Sigmoid colon (tissue), 7 donors: ENCODE data around the gene RSBN1L. TPM values are rescaled to one million over a fixed set of nuclear protein-coding genes. Genes with fewer than 3 reads are reported as not detected.
"Not testable (repeated sequence)": the region's sequence is repeated elsewhere in the genome, so short reads cannot be mapped to it uniquely, and the experiment has no call there.

Source experiments
- DNase-seq: peaks from one replicate; pipeline ENCODE4 v3.0.0-alpha.2; 2019
- H3K27ac ChIP-seq, 4 donors: fragments of 200-600 bp; sonication (generic); one replicate each; pipeline ENCODE4 v1.5.1; 2016 to 2019; ENCODE audit warnings: mild to moderate bottlenecking in 1 of 4
- H3K27me3 ChIP-seq, 3 donors: fragments of 200-600 bp; sonication (generic); one replicate each; pipeline ENCODE4 v1.5.1; 2019; ENCODE audit warnings: mild to moderate bottlenecking in 1 of 3
- H3K36me3 ChIP-seq, 4 donors: fragments of 200-600 bp; sonication (generic); one replicate each; pipeline ENCODE4 v1.5.1; 2016 to 2019
- H3K4me1 ChIP-seq, 4 donors: fragments of 200-600 bp; sonication (generic); one replicate each; pipeline ENCODE4 v1.5.1; 2017 to 2019
- H3K4me3 ChIP-seq, 4 donors: fragments of 200-600 bp; sonication (generic); one replicate each; pipeline ENCODE4 v1.5.1; 2017 to 2019; ENCODE audit warnings: mild to moderate bottlenecking in 2 of 4, moderate library complexity in 1 of 4
- H3K9me3 ChIP-seq, 4 donors: fragments of 200-600 bp in 3 of 4; sonication (generic) in 3 of 4; one replicate each; pipeline versions ENCODE4 v1.5.1 to v1.6.1; 2013 to 2019
- CTCF ChIP-seq, 4 experiments: fragments of 450-650 bp in 3 of 4; fragments of 200-600 bp in 1 of 4; IDR thresholded peaks; one replicate each; pipeline ENCODE4 v1.5.1; 2016 to 2019; ENCODE audit warnings: antibody characterized with exemption in 4 of 4, mild to moderate bottlenecking in 3 of 4, moderate library complexity in 2 of 4
- EP300 ChIP-seq, 4 donors: sonication (generic); formaldehyde crosslinking; IDR thresholded peaks; one replicate each; pipeline ENCODE4 v1.6.1; 2017; ENCODE audit warnings: antibody characterized with exemption in 4 of 4
- POLR2A ChIP-seq, 2 donors: fragments of 450-650 bp; IDR thresholded peaks; one replicate each; pipeline ENCODE4 v1.6.1; 2016; ENCODE audit warnings: antibody characterized with exemption in 2 of 2, mild to moderate bottlenecking in 2 of 2, moderate library complexity in 2 of 2
- POLR2AphosphoS5 ChIP-seq, 4 donors: sonication (generic); formaldehyde crosslinking; IDR thresholded peaks; one replicate each; pipeline ENCODE4 v1.6.1; 2017; ENCODE audit warnings: antibody characterized with exemption in 4 of 4
- WGBS, 2 donors: extraction: QIAGEN DNeasy Blood & Tissue Kit; methylation state at CpG; one replicate each; pipeline ENCODE4 v1.1.7; 2013; 5-methylcytosine and 5-hydroxymethylcytosine counted together
- intact Hi-C: fragments of 100-400 bp; cut with DNase I; formaldehyde crosslinking; loops from one replicate; pipeline ENCODE4 v1.15.1; 2023
- polyA plus RNA-seq, 3 donors: library from polyadenylated mRNA; stranded (reverse); fragments of 200-250 nt; gene quantifications; one replicate each; pipeline ENCODE4 v1.2.3, GENCODE V29; 2013
- total RNA-seq, 4 donors: library from RNA; depleted of rRNA; stranded (reverse); fragments of >200 nt; gene quantifications; one replicate each; pipeline ENCODE4 v1.1.0, GENCODE V29; 2016
- donor health status: healthy with polysubstance abuse.
- donor health status: Bipolar disorder and iron deficiency.
- donor health status: healthy.

Gene RSBN1L
- total and polyA plus RNA-seq, 7 donors: 6.0 to 50.4 (median 29.3) TPM

DNA sequence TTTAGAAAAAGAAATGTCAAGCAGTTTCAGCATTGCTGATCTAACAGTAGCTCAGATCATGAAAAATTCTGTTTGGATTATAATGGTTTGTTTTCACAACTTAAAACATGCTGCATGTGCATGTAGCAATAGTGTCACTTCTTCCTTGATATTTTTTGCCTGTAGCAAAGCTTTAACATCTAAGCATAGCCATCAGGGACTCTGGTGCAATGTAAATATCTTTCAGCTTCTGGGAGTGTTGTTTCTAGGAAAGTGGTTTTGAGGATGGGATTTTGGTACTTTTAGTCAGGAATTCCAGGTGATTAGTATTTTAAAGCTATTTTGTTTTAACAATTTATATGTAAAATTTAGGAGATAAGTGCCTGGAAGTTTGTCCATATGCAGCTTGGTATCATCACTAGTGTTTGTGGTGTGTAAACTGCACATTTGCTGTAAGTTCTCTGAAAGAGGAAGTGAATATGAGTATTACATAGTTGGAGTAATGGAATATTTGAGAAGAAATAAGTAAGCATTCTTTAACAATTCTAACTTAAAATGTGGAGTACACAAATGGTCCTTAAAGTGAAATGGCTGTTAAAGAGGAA lies 1.9 kb downstream of the RSBN1L start:
- Histone ChIP-seq H3K4me3 (peak overlapping the region; percentile 76 to 90 (median 89)), H3K36me3 (no peaks in the 10 kb centered on the region), H3K4me1 (peaks cover 0 to 74% (median 58%) of the 10 kb centered on the region in 4 donors), H3K27me3 (no peaks in the 10 kb centered on the region), H3K27ac (peak overlapping the region; percentile 96 to 100 (median 96)), H3K9me3 (no peaks in the 10 kb centered on the region)
- intact Hi-C loops: loop anchor here (5.0 kb wide), 2 partner anchors 41 to 161 kb away; partner anchors contain the start of gene PTPN12
- DNase-seq: no peak
- no peak for TF ChIP-seq POLR2AphosphoS5 (IDR thresholded peaks at IDR 0.05)
- no peak for TF ChIP-seq EP300 (IDR thresholded peaks at IDR 0.05)
- no peak for TF ChIP-seq CTCF (IDR thresholded peaks at IDR 0.05)
- TF ChIP-seq POLR2A (IDR thresholded peaks at IDR 0.05): no peak

GRCh38 chr7:77699056-77699455 lies 2.8 kb downstream of the RSBN1L start:
- no peak for DNase-seq
- peak overlapping the region; percentile 96 to 100 (median 96) for H3K27ac ChIP-seq
- TF ChIP-seq EP300 (IDR thresholded peaks at IDR 0.05) (no peak), POLR2A (IDR thresholded peaks at IDR 0.05) (no peak), POLR2AphosphoS5 (IDR thresholded peaks at IDR 0.05) (no peak), CTCF (IDR thresholded peaks at IDR 0.05) (no peak)
- H3K27me3 ChIP-seq: no peaks in the 10 kb centered on the region
- H3K4me1 ChIP-seq: peaks cover 0 to 73% (median 55%) of the 10 kb centered on the region in 4 donors
- H3K4me3 ChIP-seq: peak overlapping the region in 2 of 4 donors; percentile 76 to 89
- 25 to 34% methylated on average over 2 of the region's 2 CpGs for WGBS, 2 donors
- no peaks in the 10 kb centered on the region for H3K9me3 ChIP-seq
- no peaks in the 10 kb centered on the region for H3K36me3 ChIP-seq
- intact Hi-C loops: loop anchor here (5.0 kb wide), 2 partner anchors 42 to 162 kb away; partner anchors contain the start of gene PTPN12

DNA sequence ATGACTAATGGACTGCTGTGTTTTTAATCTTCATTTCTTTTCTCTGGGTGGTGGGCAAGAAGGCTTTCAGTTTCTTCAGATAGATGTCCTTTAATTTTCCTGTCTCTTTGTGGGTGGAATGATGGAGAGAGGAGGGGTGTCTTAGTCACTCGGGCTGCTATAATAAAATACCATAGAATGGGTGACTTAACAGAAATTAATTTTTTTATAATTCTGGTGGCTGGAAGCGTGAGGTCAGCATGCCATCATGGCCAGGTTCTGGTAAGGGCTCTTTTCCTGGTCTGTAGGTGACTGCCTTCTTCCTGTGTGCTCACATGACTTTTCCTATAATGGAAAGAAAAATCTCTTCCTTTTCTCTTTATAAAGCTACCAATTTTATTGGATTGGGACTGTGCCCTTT lies 6.3 kb downstream of the RSBN1L start:
- intact Hi-C loops: loop anchor here (10.0 kb wide), 1 partner anchor 52 kb away; no protein-coding TSS in a partner anchor
- Histone ChIP-seq H3K27ac (peak overlapping the region in 3 of 4 donors; percentile 0 to 100 (median 96)), H3K4me3 (no peak overlapping the region), H3K36me3 (peaks cover 0 to 4% (median 0%) of the 10 kb centered on the region in 4 donors), H3K4me1 (peaks cover 0 to 68% (median 54%) of the 10 kb centered on the region in 4 donors), H3K9me3 (no peaks in the 10 kb centered on the region), H3K27me3 (no peaks in the 10 kb centered on the region)
- TF ChIP-seq POLR2A (IDR thresholded peaks at IDR 0.05): no peak
- no peak for TF ChIP-seq EP300 (IDR thresholded peaks at IDR 0.05)
- no peak for TF ChIP-seq POLR2AphosphoS5 (IDR thresholded peaks at IDR 0.05)
- no peak for TF ChIP-seq CTCF (IDR thresholded peaks at IDR 0.05)
- 32 to 33% methylated on average over 2 of the region's 2 CpGs for WGBS, 2 donors
- no peak for DNase-seq

GRCh38 chr7:77702968-77703472 lies 6.8 kb downstream of the RSBN1L start:
- H3K27me3 ChIP-seq: no peaks in the 10 kb centered on the region
- H3K9me3 ChIP-seq: no peaks in the 10 kb centered on the region
- peak overlapping the region in 2 of 4 donors; percentile 96 to 100 for H3K27ac ChIP-seq
- WGBS, 2 donors: 77 to 86% methylated on average over 3 of the region's 3 CpGs
- no peak overlapping the region for H3K4me3 ChIP-seq
- peaks cover 0 to 4% (median 0%) of the 10 kb centered on the region in 4 donors for H3K36me3 ChIP-seq
- intact Hi-C loops: loop anchor here (10.0 kb wide), 1 partner anchor 52 kb away; no protein-coding TSS in a partner anchor
- TF ChIP-seq EP300 (IDR thresholded peaks at IDR 0.05): no peak
- TF ChIP-seq POLR2AphosphoS5 (IDR thresholded peaks at IDR 0.05): no peak
- TF ChIP-seq CTCF (IDR thresholded peaks at IDR 0.05): no peak
- no peak for TF ChIP-seq POLR2A (IDR thresholded peaks at IDR 0.05)
- peaks cover 0 to 67% (median 57%) of the 10 kb centered on the region in 4 donors for H3K4me1 ChIP-seq
- no peak for DNase-seq

DNA sequence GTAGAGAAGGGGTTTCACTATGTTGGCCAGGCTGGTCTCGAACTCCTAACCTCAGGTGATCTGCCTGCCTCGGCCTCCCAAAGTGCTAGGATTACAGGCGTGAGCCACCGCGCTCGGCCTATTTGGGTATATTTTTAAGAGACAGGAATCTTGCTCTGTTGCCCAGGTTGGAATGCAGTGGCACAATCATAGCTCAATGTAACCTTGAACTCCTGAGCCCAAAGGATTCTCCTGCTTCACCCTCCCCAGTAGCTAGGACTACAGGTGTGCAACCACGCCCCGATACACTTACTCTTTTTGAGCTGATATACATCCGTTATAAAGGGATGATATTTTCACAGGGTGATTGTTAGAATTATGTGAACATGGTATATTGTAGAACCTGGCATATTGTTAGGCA lies 7.4 kb downstream of the RSBN1L start:
- WGBS, 2 donors: 87 to 90% methylated on average over 9 of the region's 9 CpGs
- H3K27ac ChIP-seq: peak overlapping the region in 2 of 4 donors; percentile 16 to 96

More for the DNA sequence above, 7.4 kb downstream of the RSBN1L start:
- intact Hi-C loops: loop anchor here (10.0 kb wide), 1 partner anchor 51 kb away; no protein-coding TSS in a partner anchor
- H3K36me3 ChIP-seq, H3K9me3 ChIP-seq, H3K4me3 ChIP-seq, H3K27me3 ChIP-seq, DNase-seq: not testable (repeated sequence)
- H3K4me1 ChIP-seq: peaks cover 0 to 64% (median 56%) of the 10 kb centered on the region in 4 donors
